HCT116 (cell line): ENCODE data around the gene LRRFIP1. TPM values are rescaled to one million over a fixed set of nuclear protein-coding genes. Genes with fewer than 3 reads are reported as not detected.

ENCODE experiments used
- ATAC-seq: fragments of 200-7000 bp; cut with Tn5 transposase; 2 replicates; pipeline ENCODE4 v1.9.1; 2020; ENCODE audit warnings: mild to moderate bottlenecking, moderate library complexity
- BruUV-seq: library from RNA; stranded (reverse); fragments of 400-500 nt; replicated peaks from 2 replicates; lab custom pipeline; 2021; lab: Mats Ljungman, UMichigan
- CTCF ChIA-PET: fragments of 300-600 bp; sonication (Branson Sonifier 250); formaldehyde crosslinking; loops from one replicate; lab custom pipeline; 2021; ENCODE audit warnings: antibody characterized with exemption; lab: Charles Lee
- POLR2A ChIA-PET: fragments of 300-600, 350-600 bp; sonication (Branson Sonifier 250); formaldehyde crosslinking; loops from one replicate; lab custom pipeline; 2021; ENCODE audit warnings: antibody characterized with exemption; lab: Charles Lee
- RAD21 ChIA-PET, 2 experiments: fragments of 300-600 bp; sonication (Branson Sonifier 250); formaldehyde crosslinking; loops; one replicate each; lab custom pipeline; 2023; ENCODE audit warnings: low total read pairs in 2 of 2; ENCODE audit not compliant: uncharacterized antibody in 2 of 2, unreplicated experiment in 2 of 2, low non-redundant PET in 1 of 2; lab: Charles Lee
- DNase-seq: peaks from one replicate; pipeline ENCODE4 v3.0.0-alpha.2; 2010; ENCODE audit warnings: low read depth, low spot score
- H2AFZ ChIP-seq: fragments of 200-600 bp; shearing (Covaris generic), sonication (generic); 2 replicates; pipeline ENCODE4 v1.6.1; 2017; ENCODE audit warnings: low read depth, mixed run types, mixed read lengths, antibody characterized with exemption, low read length; ENCODE audit not compliant: poor library complexity, severe bottlenecking
- H3K27ac ChIP-seq: 2 replicates; pipeline ENCODE4 v1.5.1; 2012; ENCODE audit warnings: low read depth, low read length
- H3K27me3 ChIP-seq: fragments of 200-600 bp; sonication (generic); 2 replicates; pipeline ENCODE4 v1.6.1; 2016; ENCODE audit warnings: mixed run types, low read length, mixed read lengths; ENCODE audit not compliant: insufficient read depth
- H3K36me3 ChIP-seq, 2 experiments: fragments of 200-500 bp in 1 of 2; fragments of 200-600 bp in 1 of 2; sonication (Bioruptor generic) in 1 of 2; sonication (generic) in 1 of 2; 2 replicates each; pipeline versions ENCODE4 v1.5.1 to v1.6.1; 2014 to 2016; ENCODE audit warnings: low read length in 2 of 2, inconsistent platforms in 1 of 2, mixed read lengths in 1 of 2, mixed run types in 1 of 2; ENCODE audit not compliant: insufficient read depth in 2 of 2, control insufficient read depth in 1 of 2
- H3K4me1 ChIP-seq, 2 experiments: fragments of 200-600 bp in 1 of 2; sonication (generic) in 1 of 2; 2 replicates each; pipeline versions ENCODE4 v1.5.1 to v1.6.1; 2012 to 2017; ENCODE audit warnings: low read length in 2 of 2, inconsistent platforms in 1 of 2, mild to moderate bottlenecking in 1 of 2, mixed read lengths in 1 of 2, mixed run types in 1 of 2, moderate library complexity in 1 of 2; ENCODE audit not compliant: insufficient read depth in 2 of 2, control insufficient read depth in 1 of 2
- H3K4me2 ChIP-seq: fragments of 200-600 bp; sonication (generic); 2 replicates; pipeline ENCODE4 v1.6.1; 2017; ENCODE audit warnings: mixed run types, low read length, mixed read lengths
- H3K4me3 ChIP-seq, 2 experiments: fragments of 200-600 bp in 1 of 2; sonication (generic) in 1 of 2; replicated peaks in 1 of 2; 2 replicates each; pipeline ENCODE4 v1.5.1; 2011 to 2016; ENCODE audit warnings: low read length in 2 of 2, control low read depth in 1 of 2, low read depth in 1 of 2, mild to moderate bottlenecking in 1 of 2, mixed read lengths in 1 of 2, mixed run types in 1 of 2
- H3K79me2 ChIP-seq: fragments of 200-600 bp; sonication (generic); 2 replicates; pipeline ENCODE4 v1.6.1; 2017; ENCODE audit warnings: mild to moderate bottlenecking, mixed run types, low read length, moderate library complexity, mixed read lengths; ENCODE audit not compliant: insufficient read depth
- H3K9ac ChIP-seq: fragments of 200-600 bp; sonication (generic); 2 replicates; pipeline ENCODE4 v1.6.1; 2016; ENCODE audit warnings: low read length, mixed read lengths
- H3K9me2 ChIP-seq: fragments of 200-600 bp; sonication (generic), shearing (Covaris generic); 2 replicates; pipeline ENCODE4 v1.6.1; 2017; ENCODE audit warnings: mixed run types, mild to moderate bottlenecking, moderate library complexity; ENCODE audit not compliant: insufficient read depth
- H3K9me3 ChIP-seq, 2 experiments: fragments of 200-500 bp in 1 of 2; fragments of 200-600 bp in 1 of 2; sonication (Bioruptor generic) in 1 of 2; sonication (generic) in 1 of 2; 2 replicates each; pipeline ENCODE4 v1.6.1; 2014 to 2017; ENCODE audit warnings: low read length in 2 of 2, mixed read lengths in 2 of 2, inconsistent platforms in 1 of 2, low read depth in 1 of 2, mild to moderate bottlenecking in 1 of 2, mixed run types in 1 of 2, moderate library complexity in 1 of 2; ENCODE audit not compliant: control insufficient read depth in 1 of 2, insufficient read depth in 1 of 2
- H4K20me1 ChIP-seq: fragments of 200-600 bp; sonication (generic), shearing (Covaris generic); 2 replicates; pipeline ENCODE4 v1.6.1; 2017; ENCODE audit warnings: mixed run types, mild to moderate bottlenecking, moderate library complexity; ENCODE audit not compliant: insufficient read depth
- ATF3 ChIP-seq: IDR thresholded peaks from 2 replicates; pipeline ENCODE4 v1.6.1; 2012
- CBX3 ChIP-seq: IDR thresholded peaks from 2 replicates; pipeline ENCODE4 v1.6.1; 2012; ENCODE audit warnings: low read depth
- CEBPB ChIP-seq: IDR thresholded peaks from 2 replicates; pipeline ENCODE4 v1.6.1; 2012; ENCODE audit warnings: low read depth
- CTCF ChIP-seq, 3 experiments: fragments of 200-600 bp in 1 of 3; sonication (generic) in 1 of 3; IDR thresholded peaks in 2 of 3; conservative IDR thresholded peaks in 1 of 3; 2 replicates each; pipeline ENCODE4 v1.5.1; 2012 to 2017; ENCODE audit warnings: low read depth in 2 of 3, low read length in 2 of 3, antibody characterized with exemption in 1 of 3, borderline replicate concordance in 1 of 3, control low read depth in 1 of 3, mild to moderate bottlenecking in 1 of 3, mixed read lengths in 1 of 3, mixed run types in 1 of 3, moderate library complexity in 1 of 3; ENCODE audit not compliant: insufficient read depth in 1 of 3
- EZH2phosphoT487 ChIP-seq: fragments of 200-600 bp; IDR thresholded peaks from 2 replicates; pipeline ENCODE4 v1.6.1; 2018; ENCODE audit warnings: antibody characterized with exemption, borderline replicate concordance
- FOSL1 ChIP-seq: IDR thresholded peaks from 2 replicates; pipeline ENCODE4 v1.6.1; 2012; ENCODE audit warnings: low read depth
- JUND ChIP-seq: IDR thresholded peaks from 2 replicates; pipeline ENCODE4 v1.6.1; 2012
- MAX ChIP-seq: IDR thresholded peaks from 2 replicates; pipeline ENCODE4 v1.6.1; 2012
- POLR2A ChIP-seq: IDR thresholded peaks from 2 replicates; pipeline ENCODE4 v1.7.0; 2011; ENCODE audit warnings: borderline replicate concordance; ENCODE audit not compliant: insufficient read depth, insufficient read length; ENCODE audit errors: extremely low read depth
- POLR2AphosphoS5 ChIP-seq: IDR thresholded peaks from 2 replicates; pipeline ENCODE4 v1.6.1; 2011; ENCODE audit warnings: mild to moderate bottlenecking, low read depth, low read length, moderate library complexity
- RAD21 ChIP-seq: IDR thresholded peaks from 2 replicates; pipeline ENCODE4 v1.6.1; 2012; ENCODE audit warnings: low read depth, mild to moderate bottlenecking
- SIN3A ChIP-seq: IDR thresholded peaks from 2 replicates; pipeline ENCODE4 v1.6.1; 2012; ENCODE audit warnings: low read depth
- SRF ChIP-seq: IDR thresholded peaks from 2 replicates; pipeline ENCODE4 v1.6.1; 2012; ENCODE audit warnings: low read depth
- TCF7L2 ChIP-seq: IDR thresholded peaks from 2 replicates; pipeline ENCODE4 v1.7.0; 2011; ENCODE audit warnings: borderline replicate concordance, inconsistent platforms; ENCODE audit not compliant: insufficient read depth, insufficient read length; ENCODE audit errors: extremely low read depth
- ZFX ChIP-seq: fragments of 450-650 bp; IDR thresholded peaks from 2 replicates; pipeline ENCODE4 v1.6.1; 2017
- ZNF274 ChIP-seq: fragments of 200-500 bp; sonication (Bioruptor generic); IDR thresholded peaks from 2 replicates; pipeline ENCODE4 v1.6.1; 2014; ENCODE audit warnings: mild to moderate bottlenecking, low read depth, low read length, inconsistent platforms
- intact Hi-C: fragments of 100-400 bp; cut with micrococcal nuclease; formaldehyde crosslinking; loops from 2 replicates; pipeline ENCODE4 v1.10.0; 2022
- total RNA-seq: library from RNA; stranded (reverse); gene quantifications from one replicate; pipeline ENCODE4 v1.2.1, GENCODE V29; 2021; ENCODE audit not compliant: unreplicated experiment
- TF ChIP-seq, protein P1 (sequence below): IDR thresholded peaks from 2 replicates; pipeline ENCODE4 v1.6.1; 2011; ENCODE audit warnings: mild to moderate bottlenecking, low read length, moderate library complexity; ENCODE audit not compliant: insufficient replicate concordance; ENCODE audit errors: extremely low read depth

LRRFIP1 gene
- total RNA-seq, 1 experiment from 2014 or later: 76.9 TPM

DNA sequence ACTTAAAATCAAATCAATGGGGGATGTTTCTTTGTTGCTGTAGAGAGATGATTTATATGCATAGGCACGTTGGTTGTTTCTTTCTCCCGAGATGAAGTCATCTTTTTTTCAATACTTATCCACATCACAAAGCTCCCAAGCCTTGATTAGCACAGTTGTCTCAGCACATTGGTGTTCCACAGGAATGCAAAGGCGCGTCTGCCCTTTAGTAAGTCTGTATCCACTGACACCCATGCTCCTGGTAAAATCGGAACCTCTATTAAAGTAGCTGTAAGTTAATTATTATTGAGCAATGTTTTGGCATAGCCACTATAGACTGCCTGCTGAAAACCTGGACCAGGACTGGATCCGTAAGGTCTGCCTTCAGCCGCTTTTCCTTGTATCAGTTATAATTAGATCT lies 93.6 kb downstream of the LRRFIP1 start:
- Histone ChIP-seq H3K27ac (no peak overlapping the region), H3K4me1 (peaks cover 6 to 20% of the 10 kb centered on the region in 2 experiments; a peak in 3 of 4 replicates), H3K79me2 (peaks cover 78% of the 10 kb centered on the region), H3K9me3 (no peaks in the 10 kb centered on the region), H3K9me2 (no peaks in the 10 kb centered on the region)
- ATAC-seq (no peak), DNase-seq (no peak)
- POLR2A ChIA-PET: no interaction called here
- no TSS peak for BruUV-seq
- no peak for TF ChIP-seq MAX
- no peak for TF ChIP-seq SIN3A
- no peak for TF ChIP-seq ZNF274
- no peak for TF ChIP-seq POLR2AphosphoS5
- TF ChIP-seq, all 23 proteins: peak for 0
- Histone ChIP-seq H3K4me3 (no peak overlapping the region), H3K4me2 (no peak overlapping the region), H2AFZ (no peak overlapping the region), H3K27me3 (no peaks in the 10 kb centered on the region), H4K20me1 (peaks cover 11% of the 10 kb centered on the region; the same call in 1 of the 2 replicates), H3K9ac (no peak overlapping the region), H3K36me3 (peaks cover 0 to 3% of the 10 kb centered on the region in 2 experiments; a peak in 1 of 4 replicates)
- intact Hi-C loops: no loop called here
- ChIA-PET CTCF (no interaction called here), RAD21 (no interaction called here)

- H3K9me3 ChIP-seq: no peaks in the 10 kb centered on the region
- intact Hi-C loops: no loop called here
- no peak overlapping the region for H3K4me3 ChIP-seq
- RAD21 ChIA-PET: no interaction called here
- CTCF ChIA-PET: no interaction called here
- ATAC-seq: no peak
- DNase-seq: no peak
- POLR2A ChIA-PET: no interaction called here
- H3K4me2 ChIP-seq: no peak overlapping the region
- H3K27ac ChIP-seq: no peak overlapping the region
- H4K20me1 ChIP-seq: peaks cover 11% of the 10 kb centered on the region; the same call in 1 of the 2 replicates
- H3K27me3 ChIP-seq: no peaks in the 10 kb centered on the region
- H3K36me3 ChIP-seq: peaks cover 0 to 3% of the 10 kb centered on the region in 2 experiments; a peak in 1 of 4 replicates
- H3K9ac ChIP-seq: no peak overlapping the region
- no peaks in the 10 kb centered on the region for H3K9me2 ChIP-seq
- no peak overlapping the region for H2AFZ ChIP-seq
- no TSS peak for BruUV-seq
- H3K79me2 ChIP-seq: peaks cover 83% of the 10 kb centered on the region
- peaks cover 6 to 22% of the 10 kb centered on the region in 2 experiments; a peak in 3 of 4 replicates for H3K4me1 ChIP-seq
- TF ChIP-seq EZH2phosphoT487: no peak
- no peak for TF ChIP-seq RAD21
- TF ChIP-seq SRF: no peak
- no peak for TF ChIP-seq MAX
- TF ChIP-seq POLR2AphosphoS5: no peak
- TF ChIP-seq, protein P1, sequence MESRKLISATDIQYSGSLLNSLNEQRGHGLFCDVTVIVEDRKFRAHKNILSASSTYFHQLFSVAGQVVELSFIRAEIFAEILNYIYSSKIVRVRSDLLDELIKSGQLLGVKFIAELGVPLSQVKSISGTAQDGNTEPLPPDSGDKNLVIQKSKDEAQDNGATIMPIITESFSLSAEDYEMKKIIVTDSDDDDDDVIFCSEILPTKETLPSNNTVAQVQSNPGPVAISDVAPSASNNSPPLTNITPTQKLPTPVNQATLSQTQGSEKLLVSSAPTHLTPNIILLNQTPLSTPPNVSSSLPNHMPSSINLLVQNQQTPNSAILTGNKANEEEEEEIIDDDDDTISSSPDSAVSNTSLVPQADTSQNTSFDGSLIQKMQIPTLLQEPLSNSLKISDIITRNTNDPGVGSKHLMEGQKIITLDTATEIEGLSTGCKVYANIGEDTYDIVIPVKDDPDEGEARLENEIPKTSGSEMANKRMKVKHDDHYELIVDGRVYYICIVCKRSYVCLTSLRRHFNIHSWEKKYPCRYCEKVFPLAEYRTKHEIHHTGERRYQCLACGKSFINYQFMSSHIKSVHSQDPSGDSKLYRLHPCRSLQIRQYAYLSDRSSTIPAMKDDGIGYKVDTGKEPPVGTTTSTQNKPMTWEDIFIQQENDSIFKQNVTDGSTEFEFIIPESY: no peak
- TF ChIP-seq FOSL1: no peak
- no peak for TF ChIP-seq CEBPB
- TF ChIP-seq CBX3: no peak
- no peak for TF ChIP-seq ZFX
- no peak for TF ChIP-seq POLR2A
- TF ChIP-seq TCF7L2: no peak
- no peak for TF ChIP-seq SIN3A
- no peak for TF ChIP-seq ZNF274
- TF ChIP-seq ATF3: no peak
- no peak for TF ChIP-seq CTCF (IDR thresholded peaks at IDR 0.05 in 2 of 3, conservative IDR thresholded peaks at IDR 0.05 in 1 of 3; ENCODE audit: borderline replicate concordance in 1 of 3, insufficient read depth in 1 of 3, low read depth in 2 of 3, low read length in 2 of 3)
- TF ChIP-seq JUND: no peak
Observed at GRCh38 chr2:237721458-237721857, 94.1 kb downstream of the LRRFIP1 start.
